ENCODE results near the gene SHISA9.

- TF ChIP-seq CTCF (conservative IDR thresholded peaks at IDR 0.05; ENCODE audit: low read depth, low read length) = no peak
- TF ChIP-seq RAD21 (IDR thresholded peaks at IDR 0.05; ENCODE audit: low read length) = no peak
- TF ChIP-seq MXI1 (IDR thresholded peaks at IDR 0.05; ENCODE audit: borderline replicate concordance, low read depth, low read length) = no peak
- no peak for TF ChIP-seq BHLHE40 (IDR thresholded peaks at IDR 0.05; ENCODE audit: low read depth, low read length)
- no peak for TF ChIP-seq RFX5 (IDR thresholded peaks at IDR 0.05; ENCODE audit: low read depth, low read length)
- TF ChIP-seq POLR2A (IDR thresholded peaks at IDR 0.05; ENCODE audit: low read depth, low read length) = no peak
- TF ChIP-seq USF2 (IDR thresholded peaks at IDR 0.05; ENCODE audit: low read depth, low read length) = no peak
- no peak for TF ChIP-seq RCOR1 (IDR thresholded peaks at IDR 0.05; ENCODE audit: insufficient replicate concordance, low read length)
- TF ChIP-seq MAFK (IDR thresholded peaks at IDR 0.05; ENCODE audit: low read depth, low read length) = no peak
- no peak for TF ChIP-seq ELK1 (IDR thresholded peaks at IDR 0.05; ENCODE audit: borderline replicate concordance, low read depth, low read length)
Observed at GRCh38 chr16:13021996-13022395, 120.6 kb downstream of the SHISA9 start.
